ENCODE data around the gene ENOPH1.

ENOPH1 gene

GRCh38 chr4:82458729-82459128, 28.3 kb downstream of the ENOPH1 start:
- Histone ChIP-seq H3K27me3 (ENCODE audit: insufficient read depth, poor library complexity, severe bottlenecking) (no peaks in the 10 kb centered on the region), H3K4me3 (replicated peaks; ENCODE audit: insufficient read depth, low read length) (no peak overlapping the region), H3K27ac (replicated peaks) (no peak overlapping the region)
- TF ChIP-seq GABPA (IDR thresholded peaks at IDR 0.05; ENCODE audit: low read depth) (no peak), SPI1 (IDR thresholded peaks at IDR 0.05; ENCODE audit: borderline replicate concordance, low read depth) (no peak), CTCF (IDR thresholded peaks at IDR 0.05; ENCODE audit: insufficient read depth, low read length) (no peak), REST (IDR thresholded peaks at IDR 0.05; ENCODE audit: insufficient replicate concordance, low read depth) (no peak), POLR2AphosphoS5 (IDR thresholded peaks at IDR 0.05; ENCODE audit: low read depth) (no peak)
- DNase-seq (ENCODE audit: low read depth in 1 of 2, low spot score in 1 of 2): no peak

- Histone ChIP-seq H3K27me3 (ENCODE audit: insufficient read depth, poor library complexity, severe bottlenecking) (no peaks in the 10 kb centered on the region), H3K27ac (replicated peaks) (no peak overlapping the region), H3K4me3 (replicated peaks; ENCODE audit: insufficient read depth, low read length) (no peak overlapping the region)
- DNase-seq (ENCODE audit: low read depth in 1 of 2, low spot score in 1 of 2): no peak
- no peak for TF ChIP-seq POLR2AphosphoS5 (IDR thresholded peaks at IDR 0.05; ENCODE audit: low read depth)
- TF ChIP-seq CTCF (IDR thresholded peaks at IDR 0.05; ENCODE audit: insufficient read depth, low read length): no peak
- no peak for TF ChIP-seq REST (IDR thresholded peaks at IDR 0.05; ENCODE audit: insufficient replicate concordance, low read depth)
- TF ChIP-seq GABPA (IDR thresholded peaks at IDR 0.05; ENCODE audit: low read depth): no peak
- no peak for TF ChIP-seq SPI1 (IDR thresholded peaks at IDR 0.05; ENCODE audit: borderline replicate concordance, low read depth)
Observed at GRCh38 chr4:82461710-82462109, 31.3 kb downstream of the ENOPH1 start.

GRCh38 chr4:82462415-82462831, 32.0 kb downstream of the ENOPH1 start:
- peak; percentile 56 to 85 for DNase-seq (ENCODE audit: low read depth in 1 of 2, low spot score in 1 of 2)
- TF ChIP-seq POLR2AphosphoS5 (IDR thresholded peaks at IDR 0.05; ENCODE audit: low read depth) (no peak; the same call in 1 of the 2 replicates), REST (IDR thresholded peaks at IDR 0.05; ENCODE audit: insufficient replicate concordance, low read depth) (no peak), CTCF (IDR thresholded peaks at IDR 0.05; ENCODE audit: insufficient read depth, low read length) (peak; percentile 84), SPI1 (IDR thresholded peaks at IDR 0.05; ENCODE audit: borderline replicate concordance, low read depth) (no peak), GABPA (IDR thresholded peaks at IDR 0.05; ENCODE audit: low read depth) (no peak)
- no peaks in the 10 kb centered on the region for H3K27me3 ChIP-seq (ENCODE audit: insufficient read depth, poor library complexity, severe bottlenecking)
- H3K4me3 ChIP-seq (replicated peaks; ENCODE audit: insufficient read depth, low read length): no peak overlapping the region
- H3K27ac ChIP-seq (replicated peaks): no peak overlapping the region

All from HL-60 (cell line).